Stimulated activated memory B cell treated with anti-CD40 and anti-IgM and Interleukin-4, amounts not matched to agents 10 μg/mL and 1 μg/mL and 100 μg/mL, for 72 hours (primary cell): Measurements from ENCODE around the gene PTCH1.

Source experiments
- ATAC-seq: fragments of 150-1000 bp; cut with Tn5 transposase; 2 replicates; pipeline ENCODE4 v1.10.0; 2021
- H3K27ac Mint-ChIP-seq: one replicate; pipeline ENCODE4 v1.8.0; 2022; ENCODE audit warnings: mild to moderate bottlenecking, mixed read lengths
- H3K27me3 Mint-ChIP-seq: one replicate; pipeline ENCODE4 v1.8.0; 2022; ENCODE audit warnings: mixed read lengths
- H3K36me3 Mint-ChIP-seq: one replicate; pipeline ENCODE4 v1.8.0; 2022; ENCODE audit warnings: mixed read lengths
- H3K4me1 Mint-ChIP-seq: one replicate; pipeline ENCODE4 v1.8.0; 2022; ENCODE audit warnings: mixed read lengths
- H3K4me3 Mint-ChIP-seq: one replicate; pipeline ENCODE4 v1.8.0; 2022; ENCODE audit warnings: mild to moderate bottlenecking, moderate library complexity, mixed read lengths
- H3K9me3 Mint-ChIP-seq: one replicate; pipeline ENCODE4 v1.8.0; 2022; ENCODE audit warnings: mixed read lengths

PTCH1 gene

DNA sequence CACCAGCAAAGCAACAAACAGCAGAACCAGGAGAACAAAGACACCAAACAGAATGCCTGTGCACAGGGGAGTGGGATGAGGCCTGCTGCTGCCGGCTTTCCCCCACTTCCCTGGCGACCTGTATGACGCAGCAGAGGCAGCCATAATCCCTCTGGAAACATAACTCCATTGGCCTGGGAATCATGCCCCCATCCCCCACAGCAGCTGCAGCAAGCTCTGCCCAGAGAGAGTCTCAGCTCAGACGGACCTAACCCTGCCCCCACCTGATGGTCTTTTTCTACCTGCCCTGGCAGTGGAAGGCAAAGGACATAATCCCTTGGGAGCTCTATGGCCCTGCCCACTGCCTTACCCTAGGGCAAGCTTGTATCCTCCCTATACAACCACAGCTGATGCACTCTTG, 117.5 kb downstream of the PTCH1 start:
- Mint-ChIP-seq H3K4me1 (no peaks in the 10 kb centered on the region), H3K27me3 (peaks cover 25% of the 10 kb centered on the region), H3K27ac (no peak overlapping the region), H3K36me3 (peaks cover 5% of the 10 kb centered on the region), H3K9me3 (peaks cover 21% of the 10 kb centered on the region), H3K4me3 (no peak overlapping the region)
- no peak for ATAC-seq
